Measurements from ENCODE around the gene PDCL2. TPM values are rescaled to one million over a fixed set of nuclear protein-coding genes. Genes with fewer than 3 reads are reported as not detected.

Gene PDCL2
- total and polyA plus RNA-seq, 5 donors = not detected

- Histone ChIP-seq H3K4me1 (ENCODE audit: control insufficient read depth, insufficient read depth, low read length) (no peaks in the 10 kb centered on the region), H3K4me3 (ENCODE audit: low read length) (no peak overlapping the region), H3K9me3 (ENCODE audit: control insufficient read depth, low read length) (no peaks in the 10 kb centered on the region), H3K27ac (ENCODE audit: low read length) (no peak overlapping the region), H3K27me3 (ENCODE audit: control insufficient read depth, insufficient read depth) (no peaks in the 10 kb centered on the region)
- DNase-seq = no peak
- intact Hi-C loops (cut with DNase I) = loop anchor here in 2 of 4 donors (5.0 kb wide), 1 partner anchor 203 kb away; the partner anchor contains the start of gene SRD5A3 (in 2 of the 2)
- 83% methylated on average over 2 of the region's 2 CpGs for WGBS
- ATAC-seq = no peak
Observed at GRCh38 chr4:55549888-55550287, 42.2 kb downstream of the PDCL2 start.

- Histone ChIP-seq H3K27me3 (ENCODE audit: control insufficient read depth, insufficient read depth) (no peaks in the 10 kb centered on the region), H3K4me1 (ENCODE audit: control insufficient read depth, insufficient read depth, low read length) (no peaks in the 10 kb centered on the region), H3K9me3 (ENCODE audit: control insufficient read depth, low read length) (no peaks in the 10 kb centered on the region), H3K4me3 (ENCODE audit: low read length) (no peak overlapping the region), H3K27ac (ENCODE audit: low read length) (no peak overlapping the region)
- no peak for DNase-seq
- ATAC-seq = no peak
- 78% methylated on average over 4 of the region's 4 CpGs for WGBS
- intact Hi-C loops (cut with DNase I) = loop anchor here in 1 of 4 donors (5.0 kb wide), 1 partner anchor 201 kb away; the partner anchor contains the start of gene SRD5A3
Observed at GRCh38 chr4:55547918-55548317, 44.1 kb downstream of the PDCL2 start.

DNA sequence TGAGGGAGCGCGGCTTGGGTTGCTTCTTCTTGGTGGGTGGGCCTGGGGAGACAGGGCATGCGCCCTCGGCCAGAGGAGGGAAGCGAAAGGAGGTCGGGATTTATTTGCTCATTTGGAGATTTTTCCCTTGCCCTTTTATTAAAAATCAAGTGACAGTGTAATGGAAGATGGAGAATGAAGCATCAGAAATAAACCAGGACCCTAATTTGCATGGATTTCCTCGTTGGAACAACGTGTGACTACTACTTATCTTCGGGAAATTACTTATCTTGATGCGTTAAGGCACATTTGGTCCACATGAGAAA lies 44.6 kb downstream of the PDCL2 start:
- no peaks in the 10 kb centered on the region for H3K4me1 ChIP-seq (ENCODE audit: control insufficient read depth, insufficient read depth, low read length)
- no peaks in the 10 kb centered on the region for H3K9me3 ChIP-seq (ENCODE audit: control insufficient read depth, low read length)
- peak overlapping the region; percentile 95 for H3K4me3 ChIP-seq (ENCODE audit: low read length)
- DNase-seq = peak in 1 of 3 donors; percentile 74
- peak; percentile 20 to 27 for ATAC-seq
- WGBS = under 1% methylated on average over 10 of the region's 10 CpGs
- peak overlapping the region; percentile 75 for H3K27ac ChIP-seq (ENCODE audit: low read length)
- intact Hi-C loops (cut with DNase I) = loop anchor here in 1 of 4 donors (5.0 kb wide), 1 partner anchor 200 kb away; the partner anchor contains the start of gene SRD5A3
- H3K27me3 ChIP-seq (ENCODE audit: control insufficient read depth, insufficient read depth) = no peaks in the 10 kb centered on the region

DNA sequence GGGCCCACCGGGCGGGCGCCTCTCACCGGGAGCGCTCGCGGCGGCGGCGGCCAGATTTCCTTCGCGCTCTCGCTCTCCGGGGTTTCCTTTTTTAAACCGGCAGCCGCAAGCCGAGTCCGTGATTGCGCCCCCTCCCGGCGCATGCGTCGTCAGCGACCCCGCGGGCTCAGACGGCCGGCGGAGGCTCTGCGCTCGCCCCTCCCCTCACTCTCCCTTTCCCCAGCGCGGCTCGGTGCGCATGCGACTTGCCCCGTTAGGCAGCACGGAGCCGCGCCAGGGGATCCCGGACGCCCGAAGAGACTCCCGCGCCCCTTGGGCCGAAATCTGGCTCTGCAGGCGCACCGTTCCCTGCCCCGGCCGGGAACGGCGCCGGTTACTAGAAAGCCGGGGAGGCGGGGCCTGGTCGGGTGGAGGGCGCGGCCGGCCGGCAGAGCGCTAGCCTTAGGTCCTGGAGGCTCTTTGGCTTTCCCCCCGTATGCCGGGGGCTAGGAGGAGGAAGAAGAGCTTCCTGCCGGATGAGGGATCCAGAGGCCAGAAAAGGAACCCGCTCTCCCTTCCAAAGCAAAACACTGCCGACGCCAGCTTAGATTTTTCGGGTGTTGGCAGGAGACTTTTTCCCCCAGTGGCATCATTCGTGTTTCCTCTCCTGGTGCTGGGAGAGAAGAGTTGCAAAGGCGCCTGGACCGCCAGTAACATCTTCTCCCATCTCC lies 45.1 kb downstream of the PDCL2 start, which contains the start of gene CLOCK:
Gene CLOCK, minus strand, starts transcription at position 154 of the 710 bp plus-strand sequence. CDS start 64,124 bp downstream, outside the sequence.
- Histone ChIP-seq H3K4me1 (ENCODE audit: control insufficient read depth, insufficient read depth, low read length) (no peaks in the 10 kb centered on the region), H3K9me3 (ENCODE audit: control insufficient read depth, low read length) (no peaks in the 10 kb centered on the region), H3K27ac (ENCODE audit: low read length) (peak within 1 kb of the TSS; percentile 75), H3K4me3 (ENCODE audit: low read length) (peak within 1 kb of the TSS; percentile 95), H3K27me3 (ENCODE audit: control insufficient read depth, insufficient read depth) (no peaks in the 10 kb centered on the region)
- under 1% methylated on average over 71 of the region's 71 CpGs for WGBS
- ATAC-seq (peak; percentile 94 to 95), DNase-seq (peak; percentile 92 to 96 (median 96))
- intact Hi-C loops (cut with DNase I) = loop anchor here in 1 of 4 donors (5.0 kb wide), 1 partner anchor 200 kb away; the partner anchor contains the start of gene SRD5A3

DNA sequence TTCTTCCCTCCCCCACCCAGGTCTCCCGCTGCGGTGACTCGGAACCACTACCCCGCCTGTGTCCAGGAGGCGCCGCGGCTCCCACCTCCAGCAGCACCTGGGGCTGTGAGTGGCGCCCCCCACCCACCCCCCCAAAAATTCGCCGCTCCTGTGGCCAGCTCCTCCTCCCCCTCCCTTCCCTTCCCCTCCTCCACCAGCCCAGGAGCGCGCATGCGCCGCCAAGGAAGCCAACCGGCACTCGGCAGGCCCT lies 45.6 kb downstream of the PDCL2 start:
- H3K9me3 ChIP-seq (ENCODE audit: control insufficient read depth, low read length) = no peaks in the 10 kb centered on the region

DNA sequence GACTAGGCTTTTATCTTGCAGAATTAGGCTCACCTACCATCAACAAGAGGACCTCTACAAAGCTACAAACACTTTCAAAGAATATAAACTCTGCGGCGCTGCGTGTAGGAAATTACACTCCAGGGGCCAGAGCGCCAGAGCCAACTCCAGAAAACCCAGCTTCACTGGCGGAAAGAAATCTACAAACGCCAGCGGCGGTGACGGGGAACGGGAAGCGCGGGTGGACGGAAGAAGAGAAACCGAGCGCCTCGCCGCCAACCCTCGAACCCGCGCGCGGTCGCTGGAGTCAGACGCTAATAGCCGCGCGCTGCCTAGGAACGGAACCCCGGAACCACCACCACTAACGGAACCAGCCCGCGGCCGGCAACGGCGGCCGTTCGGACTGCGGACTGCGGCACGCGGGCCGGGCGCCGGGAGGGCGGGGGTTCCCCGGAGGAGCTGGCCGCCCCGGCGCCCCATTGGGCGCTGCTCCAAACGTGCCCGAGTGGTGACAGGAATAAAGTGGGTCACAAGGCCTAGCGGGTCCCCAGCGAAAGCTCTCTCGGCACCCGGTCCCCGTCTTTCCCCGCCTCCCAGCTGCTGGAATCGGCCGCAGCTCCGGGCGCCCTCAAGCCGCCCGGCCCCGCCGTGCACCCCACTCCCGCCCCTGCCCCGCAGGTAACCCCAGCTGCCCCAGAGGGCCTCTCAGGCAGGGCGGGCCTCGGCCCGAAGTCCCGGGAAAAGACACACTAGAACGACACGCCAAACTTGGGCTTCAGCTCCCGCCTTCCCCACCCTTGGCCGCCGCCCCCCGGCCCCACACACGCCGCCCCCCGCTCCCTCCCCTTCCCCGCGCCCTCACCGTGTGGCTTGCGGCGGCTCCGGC lies 46.2 kb downstream of the PDCL2 start:
- intact Hi-C loops (cut with DNase I) = loop anchor here in 1 of 4 donors (5.0 kb wide), 1 partner anchor 199 kb away; the partner anchor contains the start of gene SRD5A3
- under 1% methylated on average over 87 of the region's 87 CpGs for WGBS
- peak overlapping the region; percentile 63 for H3K27ac ChIP-seq (ENCODE audit: low read length)
- H3K4me3 ChIP-seq (ENCODE audit: low read length) = peak overlapping the region; percentile 95
- ATAC-seq (peak; percentile 80 to 85), DNase-seq (peak; percentile 84 to 95 (median 94))
- no peaks in the 10 kb centered on the region for H3K27me3 ChIP-seq (ENCODE audit: control insufficient read depth, insufficient read depth)
- no peaks in the 10 kb centered on the region for H3K9me3 ChIP-seq (ENCODE audit: control insufficient read depth, low read length)
- no peaks in the 10 kb centered on the region for H3K4me1 ChIP-seq (ENCODE audit: control insufficient read depth, insufficient read depth, low read length)

More for the DNA sequence above, 45.6 kb downstream of the PDCL2 start:
- ATAC-seq (peak; percentile 91 to 92), DNase-seq (peak in 1 of 3 donors; percentile 87)
- intact Hi-C loops (cut with DNase I) = loop anchor here in 1 of 4 donors (5.0 kb wide), 1 partner anchor 199 kb away; the partner anchor contains the start of gene SRD5A3
- peak overlapping the region; percentile 95 for H3K4me3 ChIP-seq (ENCODE audit: low read length)
- H3K27me3 ChIP-seq (ENCODE audit: control insufficient read depth, insufficient read depth) = no peaks in the 10 kb centered on the region
- WGBS = under 1% methylated on average over 16 of the region's 16 CpGs
- H3K27ac ChIP-seq (ENCODE audit: low read length) = peak overlapping the region; percentile 75
- no peaks in the 10 kb centered on the region for H3K4me1 ChIP-seq (ENCODE audit: control insufficient read depth, insufficient read depth, low read length)

GRCh38 chr4:55545151-55545550 lies 46.9 kb downstream of the PDCL2 start:
- no peaks in the 10 kb centered on the region for H3K27me3 ChIP-seq (ENCODE audit: control insufficient read depth, insufficient read depth)
- no peaks in the 10 kb centered on the region for H3K4me1 ChIP-seq (ENCODE audit: control insufficient read depth, insufficient read depth, low read length)
- peak overlapping the region; percentile 95 for H3K4me3 ChIP-seq (ENCODE audit: low read length)
- intact Hi-C loops (cut with DNase I) = loop anchor here in 1 of 4 donors (5.0 kb wide), 1 partner anchor 198 kb away; the partner anchor contains the start of gene SRD5A3
- no peak for DNase-seq
- no peak overlapping the region for H3K27ac ChIP-seq (ENCODE audit: low read length)
- no peak for ATAC-seq
- 3% methylated on average over 6 of the region's 6 CpGs for WGBS
- H3K9me3 ChIP-seq (ENCODE audit: control insufficient read depth, low read length) = no peaks in the 10 kb centered on the region

DNA sequence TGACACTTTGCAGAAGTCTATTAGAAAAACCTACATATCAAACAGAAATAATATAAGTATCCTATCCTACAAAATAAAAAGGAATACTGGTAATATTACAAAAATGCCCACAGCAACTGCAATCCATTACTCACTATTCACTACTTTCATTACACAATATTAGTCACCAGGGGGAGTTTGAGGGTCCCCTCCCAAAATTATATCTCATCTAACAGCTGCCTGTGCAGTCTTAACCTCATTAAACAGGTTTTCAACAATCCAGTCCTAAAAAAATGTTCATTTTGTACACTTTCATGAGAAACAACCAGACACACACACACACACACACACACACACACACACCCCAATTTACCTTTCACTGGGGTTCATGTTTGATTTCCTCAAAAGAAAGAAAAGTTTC lies 48.2 kb downstream of the PDCL2 start:
- DNase-seq (no peak), ATAC-seq (no peak)
- no peaks in the 10 kb centered on the region for H3K9me3 ChIP-seq (ENCODE audit: control insufficient read depth, low read length)
- no peaks in the 10 kb centered on the region for H3K27me3 ChIP-seq (ENCODE audit: control insufficient read depth, insufficient read depth)
- H3K4me3 ChIP-seq (ENCODE audit: low read length) = no peak overlapping the region
- no peak overlapping the region for H3K27ac ChIP-seq (ENCODE audit: low read length)
- intact Hi-C loops (cut with DNase I) = no loop called here
- H3K4me1 ChIP-seq (ENCODE audit: control insufficient read depth, insufficient read depth, low read length) = no peaks in the 10 kb centered on the region

DNA sequence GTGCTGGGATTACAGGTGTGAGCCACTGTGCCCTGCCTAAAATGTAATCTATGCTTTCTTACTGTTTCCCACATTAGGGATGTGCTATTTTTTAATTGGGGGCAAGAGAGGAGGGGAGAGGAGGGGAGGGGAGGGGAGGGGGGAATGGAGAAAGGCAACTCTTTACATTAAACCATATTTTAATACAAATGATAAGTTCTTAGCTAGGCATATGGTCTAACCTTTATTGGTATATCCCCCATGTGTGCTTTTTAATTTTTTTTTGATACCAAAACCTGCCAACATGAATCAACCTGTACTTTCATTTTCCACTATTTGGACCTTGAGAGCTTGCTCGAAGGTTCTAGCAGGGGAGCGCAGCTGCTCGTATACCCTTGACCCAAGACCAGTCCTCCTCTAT lies 51.8 kb downstream of the PDCL2 start:
- no peaks in the 10 kb centered on the region for H3K4me1 ChIP-seq (ENCODE audit: control insufficient read depth, insufficient read depth, low read length)
- WGBS = 96% methylated on average over 3 of the region's 3 CpGs
- H3K27ac ChIP-seq (ENCODE audit: low read length) = no peak overlapping the region
- H3K4me3 ChIP-seq (ENCODE audit: low read length) = no peak overlapping the region
- no peak for DNase-seq
- no peak for ATAC-seq
- no peaks in the 10 kb centered on the region for H3K27me3 ChIP-seq (ENCODE audit: control insufficient read depth, insufficient read depth)
- intact Hi-C loops (cut with DNase I) = no loop called here
- H3K9me3 ChIP-seq (ENCODE audit: control insufficient read depth, low read length) = no peaks in the 10 kb centered on the region

GRCh38 chr4:55539658-55540057 lies 52.4 kb downstream of the PDCL2 start:
- Histone ChIP-seq H3K4me3 (ENCODE audit: low read length) (no peak overlapping the region), H3K9me3 (ENCODE audit: control insufficient read depth, low read length) (no peaks in the 10 kb centered on the region), H3K4me1 (ENCODE audit: control insufficient read depth, insufficient read depth, low read length) (no peaks in the 10 kb centered on the region), H3K27me3 (ENCODE audit: control insufficient read depth, insufficient read depth) (no peaks in the 10 kb centered on the region), H3K27ac (ENCODE audit: low read length) (no peak overlapping the region)
- no peak for DNase-seq
- no peak for ATAC-seq
- 88% methylated on average over 2 of the region's 2 CpGs for WGBS
- intact Hi-C loops (cut with DNase I) = no loop called here

DNA sequence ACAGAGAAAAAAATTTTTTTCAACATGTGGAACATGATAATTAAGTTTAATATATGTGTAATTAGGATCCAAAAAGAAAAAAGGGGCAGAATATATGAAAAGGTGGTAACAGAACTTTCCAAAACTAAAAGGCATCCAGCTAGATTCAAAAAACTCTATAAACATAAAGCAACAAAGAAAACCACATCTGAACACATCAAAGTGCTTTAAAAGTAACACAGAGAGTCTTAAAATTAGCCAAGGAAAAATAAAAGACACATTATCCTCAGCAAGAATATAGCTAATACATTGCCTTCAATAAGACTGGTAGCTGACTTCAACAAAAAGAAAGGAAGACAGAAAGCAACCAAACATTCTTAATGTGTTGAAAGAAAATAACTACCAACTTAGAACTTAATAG lies 53.5 kb downstream of the PDCL2 start:
- DNase-seq (no peak), ATAC-seq (no peak)
- Histone ChIP-seq H3K4me1 (ENCODE audit: control insufficient read depth, insufficient read depth, low read length) (no peaks in the 10 kb centered on the region), H3K27ac (ENCODE audit: low read length) (no peak overlapping the region), H3K27me3 (ENCODE audit: control insufficient read depth, insufficient read depth) (no peaks in the 10 kb centered on the region), H3K4me3 (ENCODE audit: low read length) (no peak overlapping the region), H3K9me3 (ENCODE audit: control insufficient read depth, low read length) (no peaks in the 10 kb centered on the region)
- intact Hi-C loops (cut with DNase I) = no loop called here

Measured in right cardiac atrium (tissue), 5 donors.